GM12878 (cell line): ENCODE results near the gene MYO3B. TPM values are rescaled to one million over a fixed set of nuclear protein-coding genes. Genes with fewer than 3 reads are reported as not detected.

Source experiments
- ATAC-seq: fragments of 200-7000 bp; cut with Tn5 transposase; 3 replicates; pipeline ENCODE4 v1.9.1; 2020; ENCODE audit warnings: mild to moderate bottlenecking, moderate library complexity
- BruUV-seq: library from RNA; stranded (reverse); fragments of 400-500 nt; replicated peaks from 2 replicates; lab custom pipeline; 2021; lab: Mats Ljungman, UMichigan
- CTCF ChIA-PET: fragments of 300-600 bp; sonication (Branson Sonifier 250); formaldehyde crosslinking; extraction: SDS; loops from one replicate; lab custom pipeline; 2021; ENCODE audit warnings: inconsistent platforms; lab: Yijun Ruan, JAX
- POLR2A ChIA-PET: fragments of 350-600 bp; formaldehyde crosslinking; extraction: SDS; loops from one replicate; lab custom pipeline; 2021; ENCODE audit warnings: inconsistent platforms; lab: Charles Lee
- RAD21 ChIA-PET: fragments of 300-600 bp; sonication (Branson Sonifier 250); formaldehyde crosslinking; loops from one replicate; lab custom pipeline; 2023; ENCODE audit warnings: antibody characterized with exemption; ENCODE audit not compliant: unreplicated experiment; lab: Charles Lee
- SMC1A ChIA-PET: fragments of 300-600 bp; sonication (Branson Sonifier 250); formaldehyde crosslinking; loops from one replicate; lab custom pipeline; 2023; ENCODE audit not compliant: unreplicated experiment, uncharacterized antibody; lab: Charles Lee
- DNase-seq: peaks from one replicate; pipeline ENCODE4 v3.0.0-alpha.2; 2011; ENCODE audit warnings: low read depth, low spot score
- FAIRE-seq: peaks from 3 replicates; lab custom pipeline; 2011; peaks lifted over from hg19 to GRCh38; lab: Jason Lieb, UNC
- H2AFZ ChIP-seq: 2 replicates; pipeline ENCODE4 v1.6.0; 2011; ENCODE audit warnings: low read depth, low read length, control low read depth; ENCODE audit not compliant: control insufficient read depth
- H3K27ac ChIP-seq: 2 replicates; pipeline ENCODE4 v1.5.1; 2011; ENCODE audit warnings: control low read depth; ENCODE audit not compliant: control insufficient read depth, insufficient read depth
- H3K27me3 ChIP-seq, 2 experiments: replicated peaks in 1 of 2; 2 replicates each; pipeline versions ENCODE4 v1.6.0 to v1.6.1; 2011; ENCODE audit warnings: low read length in 1 of 2; ENCODE audit not compliant: control insufficient read depth in 2 of 2, insufficient read depth in 2 of 2
- H3K36me3 ChIP-seq, 2 experiments: 2 replicates each; pipeline ENCODE4 v1.5.1; 2011; ENCODE audit warnings: low read length in 1 of 2; ENCODE audit not compliant: control insufficient read depth in 2 of 2, insufficient read depth in 2 of 2
- H3K4me1 ChIP-seq: 2 replicates; pipeline ENCODE4 v1.6.1; 2011; ENCODE audit warnings: mild to moderate bottlenecking, low read length, moderate library complexity, mixed read lengths; ENCODE audit not compliant: control insufficient read depth, insufficient read depth
- H3K4me2 ChIP-seq: 2 replicates; pipeline ENCODE4 v1.6.0; 2011; ENCODE audit warnings: control low read depth; ENCODE audit not compliant: control insufficient read depth, insufficient read depth
- H3K4me3 ChIP-seq: fragments of 200-600 bp; sonication (generic); 2 replicates; pipeline ENCODE4 v1.5.1; 2016
- H3K79me2 ChIP-seq: 2 replicates; pipeline ENCODE4 v1.6.0; 2011; ENCODE audit warnings: low read length; ENCODE audit not compliant: control insufficient read depth, insufficient read depth
- H3K9ac ChIP-seq: 2 replicates; pipeline ENCODE4 v1.8.0; 2011; ENCODE audit warnings: low read length, control low read depth, mixed read lengths; ENCODE audit not compliant: control insufficient read depth, insufficient read depth
- H3K9me3 ChIP-seq: replicated peaks from 3 replicates; pipeline ENCODE4 v1.5.1; 2011; ENCODE audit warnings: mild to moderate bottlenecking, low read length; ENCODE audit not compliant: control insufficient read depth, insufficient read depth
- H4K20me1 ChIP-seq: 2 replicates; pipeline ENCODE4 v1.6.0; 2011; ENCODE audit not compliant: control insufficient read depth, insufficient read depth
- BCL3 ChIP-seq: IDR thresholded peaks from 2 replicates; pipeline ENCODE4 v1.6.1; 2011; ENCODE audit warnings: borderline replicate concordance, low read depth, mild to moderate bottlenecking, moderate library complexity, low read length; ENCODE audit not compliant: insufficient read depth, poor library complexity, severe bottlenecking
- BCLAF1 ChIP-seq: fragments of 450-650 bp; IDR thresholded peaks from 2 replicates; pipeline ENCODE4 v1.6.1; 2017; ENCODE audit warnings: antibody characterized with exemption, mild to moderate bottlenecking, moderate library complexity
- IKZF1 ChIP-seq: fragments of 450-650 bp; conservative IDR thresholded peaks from 2 replicates; pipeline ENCODE4 v1.6.1; 2017; ENCODE audit warnings: antibody characterized with exemption, mild to moderate bottlenecking
- KAT2A ChIP-seq: conservative IDR thresholded peaks from 2 replicates; pipeline ENCODE4 v1.6.1; 2011; ENCODE audit warnings: low read depth, low read length; ENCODE audit not compliant: control insufficient read depth
- RAD51 ChIP-seq: fragments of 450-650 bp; IDR thresholded peaks from 2 replicates; pipeline ENCODE4 v1.6.1; 2016; ENCODE audit warnings: moderate library complexity, mild to moderate bottlenecking, inconsistent platforms
- RFX5 ChIP-seq: IDR thresholded peaks from 2 replicates; pipeline ENCODE4 v1.6.1; 2011; ENCODE audit warnings: low read depth, low read length, improper control_type of control experiment
- RUNX3 ChIP-seq: IDR thresholded peaks from 2 replicates; pipeline ENCODE4 v1.6.1; 2012; ENCODE audit warnings: low read length, inconsistent platforms
- STAT1 ChIP-seq: fragments of 450-650 bp; conservative IDR thresholded peaks from 2 replicates; pipeline ENCODE4 v1.6.1; 2014; ENCODE audit warnings: antibody characterized with exemption, mild to moderate bottlenecking
- YY1 ChIP-seq: IDR thresholded peaks from 2 replicates; pipeline ENCODE4 v1.6.1; 2011; ENCODE audit warnings: low read depth, mild to moderate bottlenecking, low read length
- ZNF274 ChIP-seq: IDR thresholded peaks from one replicate; pipeline ENCODE4 v1.8.0; 2011; ENCODE audit not compliant: insufficient read length, insufficient read depth
- WGBS: methylation state at CpG from one replicate; pipeline ENCODE4 v1.1.6; 2016; ENCODE audit warnings: low lambda C conversion rate; ENCODE audit not compliant: insufficient replicate concordance, insufficient coverage; ENCODE audit errors: missing lambda C conversion rate; 5-methylcytosine and 5-hydroxymethylcytosine counted together
- in situ Hi-C: fragments of 300-500 bp; cut with MboI; formaldehyde crosslinking; loops from 9 replicates; pipeline ENCODE4 v1.14.3; 2018; ENCODE audit warnings: mixed read lengths
- intact Hi-C: fragments of 100-400 bp; cut with micrococcal nuclease; formaldehyde crosslinking; loops from one replicate; pipeline ENCODE4 v1.14.2; 2022; ENCODE audit not compliant: unreplicated experiment
- polyA plus RNA-seq, 11 experiments: library from polyadenylated mRNA; depleted of rRNA in 4 of 11; unstranded in 6 of 11; stranded (reverse) in 5 of 11; fragments of >200 nt; fragmentation: Nextera tagmentation in 4 of 11; fragmentation: Illumina TruSeq in 1 of 11; extraction: Ambion mirVana in 4 of 11; extraction: Trizol in 1 of 11; gene quantifications; 1 replicate in 1 of 11; 2 replicates in 10 of 11; pipeline versions ENCODE4 v1.2.1 to v1.2.3, GENCODE V29; 2011 to 2016; ENCODE audit warnings: inconsistent platforms in 2 of 11, missing spikeins in 2 of 11, low read depth in 1 of 11
- total RNA-seq, 4 experiments: library from RNA; depleted of rRNA in 3 of 4; stranded (reverse); fragments of >200 nt in 3 of 4; fragmentation: Illumina TruSeq in 1 of 4; extraction: Trizol in 1 of 4; gene quantifications; 2 replicates each; pipeline versions ENCODE4 v1.2.1 to v1.2.3, GENCODE V29; 2013 to 2021

The MYO3B gene
- total and polyA plus RNA-seq, 10 of the 15 experiments (the other 5 are each of a cell fraction or from before 2014, with no cell fraction given) = 1.1 to 7.1 (median 2.1) TPM

GRCh38 chr2:170204298-170204951 lies 26.5 kb downstream of the MYO3B start:
- intact Hi-C loops = no loop called here
- Histone ChIP-seq H3K9me3 (no peaks in the 10 kb centered on the region; the same call in 1 of the 3 replicates), H3K27ac (no peak overlapping the region), H3K36me3 (no peaks in the 10 kb centered on the region), H3K4me3 (no peak overlapping the region), H3K79me2 (no peaks in the 10 kb centered on the region), H2AFZ (no peak overlapping the region), H3K4me2 (no peak overlapping the region), H4K20me1 (no peaks in the 10 kb centered on the region), H3K9ac (no peak overlapping the region), H3K4me1 (peaks cover 15% of the 10 kb centered on the region), H3K27me3 (no peaks in the 10 kb centered on the region)
- in situ Hi-C loops = no loop called here
- DNase-seq (no peak), ATAC-seq (no peak), FAIRE-seq (no peak)
- 56% methylated on average over 4 of the region's 4 CpGs for WGBS
- BruUV-seq = no TSS peak
- POLR2A ChIA-PET = no interaction called here
- SMC1A ChIA-PET = interaction anchor here (1.5 kb wide), 1 partner anchor 20 kb away, joined by 5 read pairs; no protein-coding TSS in a partner anchor
- TF ChIP-seq BCL3 (no peak), KAT2A (no peak), ZNF274 (no peak), RFX5 (no peak), RUNX3 (no peak), RAD51 (no peak), BCLAF1 (no peak), IKZF1 (no peak), YY1 (no peak), STAT1 (no peak)
- CTCF ChIA-PET = interaction anchor here (0.8 kb wide), 1 partner anchor 177 kb away, joined by 3 read pairs; no protein-coding TSS in a partner anchor
- RAD21 ChIA-PET = interaction anchor here (1.2 kb wide), 1 partner anchor 11 kb away, joined by 3 read pairs; no protein-coding TSS in a partner anchor
